Calu3 (cell line): ENCODE data around the gene BMPR1B. TPM values are rescaled to one million over a fixed set of nuclear protein-coding genes. Genes with fewer than 3 reads are reported as not detected.
"Not testable (repeated sequence)": the region's sequence is repeated elsewhere in the genome, so short reads cannot be mapped to it uniquely, and the experiment has no call there.

Experiments used
- BruUV-seq: library from RNA; stranded (reverse); fragments of 400-500 nt; replicated peaks from 2 replicates; lab custom pipeline; 2021; lab: Mats Ljungman, UMichigan
- CTCF ChIA-PET: fragments of 300-600 bp; sonication (Branson Sonifier 250); formaldehyde crosslinking; loops from one replicate; lab custom pipeline; 2022; ENCODE audit warnings: antibody characterized with exemption; lab: Charles Lee
- DNase-seq: peaks from one replicate; pipeline ENCODE4 v3.0.0; 2022
- H3K27ac Mint-ChIP-seq: one replicate; pipeline ENCODE4 v1.8.0; 2022; ENCODE audit warnings: mixed read lengths; ENCODE audit not compliant: unreplicated experiment
- H3K27me3 Mint-ChIP-seq: one replicate; pipeline ENCODE4 v1.8.0; 2022; ENCODE audit warnings: mixed read lengths; ENCODE audit not compliant: unreplicated experiment
- H3K36me3 Mint-ChIP-seq: one replicate; pipeline ENCODE4 v1.8.0; 2022; ENCODE audit warnings: mild to moderate bottlenecking, moderate library complexity, mixed read lengths; ENCODE audit not compliant: insufficient read depth, unreplicated experiment
- H3K4me1 Mint-ChIP-seq: one replicate; pipeline ENCODE4 v1.8.0; 2022; ENCODE audit warnings: mild to moderate bottlenecking, low read depth, mixed read lengths; ENCODE audit not compliant: unreplicated experiment
- H3K4me3 Mint-ChIP-seq: one replicate; pipeline ENCODE4 v1.8.0; 2022; ENCODE audit warnings: mild to moderate bottlenecking, low read depth, moderate library complexity, mixed read lengths; ENCODE audit not compliant: unreplicated experiment
- H3K9me3 Mint-ChIP-seq: one replicate; pipeline ENCODE4 v1.8.0; 2022; ENCODE audit warnings: low read depth, mixed read lengths; ENCODE audit not compliant: unreplicated experiment
- CTCF ChIP-seq: fragments of 200-600 bp; IDR thresholded peaks from one replicate; pipeline ENCODE4 v1.8.0; 2022; ENCODE audit warnings: antibody characterized with exemption; ENCODE audit not compliant: unreplicated experiment
- intact Hi-C: fragments of 100-400 bp; cut with micrococcal nuclease; formaldehyde crosslinking; loops from one replicate; pipeline ENCODE4 v1.10.0; 2022; ENCODE audit not compliant: unreplicated experiment
- total RNA-seq: library from RNA; stranded (reverse); gene quantifications from 2 replicates; pipeline ENCODE4 v1.2.3, GENCODE V29; 2022

The BMPR1B gene
- total RNA-seq, 1 experiment from 2014 or later: 9.2 TPM

GRCh38 chr4:95129821-95130311 is 372.1 kb downstream of the BMPR1B start:
- CTCF ChIA-PET: no interaction called here
- Mint-ChIP-seq H3K9me3 (no peaks in the 10 kb centered on the region), H3K4me3 (no peak overlapping the region), H3K27ac (peak overlapping the region; percentile 72), H3K36me3 (no peaks in the 10 kb centered on the region), H3K27me3 (no peaks in the 10 kb centered on the region), H3K4me1 (peaks cover 11% of the 10 kb centered on the region)
- no peak for TF ChIP-seq CTCF
- no TSS peak for BruUV-seq
- intact Hi-C loops: no loop called here
- DNase-seq: peak; percentile 59

GRCh38 chr4:95134016-95134415 is 376.3 kb downstream of the BMPR1B start:
- H3K4me3 Mint-ChIP-seq, H3K9me3 Mint-ChIP-seq, CTCF ChIA-PET, H3K27ac Mint-ChIP-seq, H3K27me3 Mint-ChIP-seq, DNase-seq, BruUV-seq, H3K36me3 Mint-ChIP-seq, intact Hi-C loops: not testable (repeated sequence)
- peaks cover 18% of the 10 kb centered on the region for H3K4me1 Mint-ChIP-seq

DNA sequence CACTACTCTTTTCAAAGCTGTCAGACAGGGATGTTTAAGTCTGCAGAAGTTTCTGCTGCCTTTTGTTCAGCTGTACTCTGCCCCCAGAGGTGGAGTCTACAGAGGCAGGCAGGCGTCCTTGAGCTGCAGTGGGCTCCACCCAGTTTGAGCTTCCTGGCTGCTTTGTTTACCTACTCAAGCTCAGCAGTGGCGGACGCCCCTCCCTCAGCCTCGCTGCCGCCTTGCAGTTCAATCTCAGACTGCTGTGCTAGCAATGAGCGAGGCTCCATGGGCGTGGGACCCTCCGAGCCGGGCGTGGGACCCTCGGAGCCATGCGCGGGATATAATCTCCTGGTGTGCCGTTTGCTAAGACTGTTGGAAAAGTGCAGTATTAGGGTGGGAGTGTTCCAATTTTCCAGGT is 381.7 kb downstream of the BMPR1B start:
- intact Hi-C loops, BruUV-seq, DNase-seq, H3K4me3 Mint-ChIP-seq, H3K27me3 Mint-ChIP-seq, H3K27ac Mint-ChIP-seq, H3K4me1 Mint-ChIP-seq, H3K9me3 Mint-ChIP-seq, CTCF ChIA-PET, H3K36me3 Mint-ChIP-seq: not testable (repeated sequence)

GRCh38 chr4:95141361-95141760 is 383.6 kb downstream of the BMPR1B start:
- intact Hi-C loops: no loop called here
- Mint-ChIP-seq H3K36me3 (no peaks in the 10 kb centered on the region), H3K9me3 (peaks cover 8% of the 10 kb centered on the region), H3K4me1 (peaks cover 6% of the 10 kb centered on the region), H3K27me3 (no peaks in the 10 kb centered on the region), H3K27ac (no peak overlapping the region), H3K4me3 (no peak overlapping the region)
- TF ChIP-seq CTCF: no peak
- BruUV-seq: no TSS peak
- CTCF ChIA-PET: no interaction called here
- DNase-seq: no peak

GRCh38 chr4:95142932-95143331 is 385.2 kb downstream of the BMPR1B start:
- no peak overlapping the region for H3K27ac Mint-ChIP-seq
- peaks cover 8% of the 10 kb centered on the region for H3K9me3 Mint-ChIP-seq
- CTCF ChIA-PET: no interaction called here
- intact Hi-C loops: no loop called here
- H3K4me1 Mint-ChIP-seq: no peaks in the 10 kb centered on the region
- H3K27me3 Mint-ChIP-seq: no peaks in the 10 kb centered on the region
- no peaks in the 10 kb centered on the region for H3K36me3 Mint-ChIP-seq
- DNase-seq: no peak
- H3K4me3 Mint-ChIP-seq: no peak overlapping the region
- BruUV-seq: no TSS peak
- TF ChIP-seq CTCF: no peak
